NB4 (cell line): ENCODE data around the gene DOCK2.

Experiments
- MYC ChIP-seq: IDR thresholded peaks from 2 replicates; pipeline ENCODE4 v1.6.1; 2011; ENCODE audit warnings: low read depth, low read length
- POLR2A ChIP-seq: IDR thresholded peaks from 2 replicates; pipeline ENCODE4 v1.6.1; 2011; ENCODE audit warnings: mild to moderate bottlenecking; ENCODE audit not compliant: insufficient read length; ENCODE audit errors: extremely low read depth
- TF ChIP-seq, protein P1 (sequence below): IDR thresholded peaks from one replicate; pipeline ENCODE4 v1.5.1; 2012; ENCODE audit warnings: low read depth, low read length
- TF ChIP-seq, protein P2 (sequence below): IDR thresholded peaks from 2 replicates; pipeline ENCODE4 v1.6.1; 2011; ENCODE audit warnings: low read depth, low read length

DNA sequence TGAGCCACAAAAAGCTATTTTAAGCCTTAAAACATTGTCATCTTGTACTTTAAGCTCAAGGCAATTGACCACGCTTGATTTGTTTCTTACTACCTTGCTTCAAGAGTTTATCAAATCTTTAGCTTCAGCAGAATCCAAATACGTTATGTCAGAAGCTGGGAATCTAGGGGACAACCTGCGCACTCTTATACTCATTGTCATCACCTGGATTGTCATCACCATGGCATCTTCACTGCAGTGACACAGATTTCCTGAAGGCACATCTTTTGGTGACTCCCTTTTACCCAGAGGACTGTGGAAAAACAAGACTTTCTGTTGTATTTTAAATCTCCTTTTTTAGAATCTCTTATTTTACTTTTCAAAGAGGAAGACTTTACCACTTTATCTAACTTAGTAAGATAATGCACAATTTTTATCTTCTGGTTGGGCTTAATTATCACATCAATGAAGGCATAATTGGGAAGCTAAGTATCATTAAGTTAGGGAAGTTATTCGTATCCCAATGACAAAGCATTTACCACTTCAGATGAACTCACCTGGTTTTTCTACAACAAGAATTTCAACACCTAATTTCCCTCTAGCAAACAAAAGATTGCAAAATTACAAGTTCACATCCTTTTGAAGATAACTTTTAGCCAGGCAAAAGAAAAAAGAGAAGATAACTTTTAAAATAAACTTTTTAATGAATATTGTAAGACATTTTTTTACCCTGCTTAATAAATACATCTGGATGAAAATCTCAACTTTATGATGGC, 162.0 kb downstream of the DOCK2 start:
- TF ChIP-seq, protein P1, sequence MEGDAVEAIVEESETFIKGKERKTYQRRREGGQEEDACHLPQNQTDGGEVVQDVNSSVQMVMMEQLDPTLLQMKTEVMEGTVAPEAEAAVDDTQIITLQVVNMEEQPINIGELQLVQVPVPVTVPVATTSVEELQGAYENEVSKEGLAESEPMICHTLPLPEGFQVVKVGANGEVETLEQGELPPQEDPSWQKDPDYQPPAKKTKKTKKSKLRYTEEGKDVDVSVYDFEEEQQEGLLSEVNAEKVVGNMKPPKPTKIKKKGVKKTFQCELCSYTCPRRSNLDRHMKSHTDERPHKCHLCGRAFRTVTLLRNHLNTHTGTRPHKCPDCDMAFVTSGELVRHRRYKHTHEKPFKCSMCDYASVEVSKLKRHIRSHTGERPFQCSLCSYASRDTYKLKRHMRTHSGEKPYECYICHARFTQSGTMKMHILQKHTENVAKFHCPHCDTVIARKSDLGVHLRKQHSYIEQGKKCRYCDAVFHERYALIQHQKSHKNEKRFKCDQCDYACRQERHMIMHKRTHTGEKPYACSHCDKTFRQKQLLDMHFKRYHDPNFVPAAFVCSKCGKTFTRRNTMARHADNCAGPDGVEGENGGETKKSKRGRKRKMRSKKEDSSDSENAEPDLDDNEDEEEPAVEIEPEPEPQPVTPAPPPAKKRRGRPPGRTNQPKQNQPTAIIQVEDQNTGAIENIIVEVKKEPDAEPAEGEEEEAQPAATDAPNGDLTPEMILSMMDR, result no peak
- TF ChIP-seq POLR2A (no peak), MYC (no peak)
- TF ChIP-seq, protein P2, sequence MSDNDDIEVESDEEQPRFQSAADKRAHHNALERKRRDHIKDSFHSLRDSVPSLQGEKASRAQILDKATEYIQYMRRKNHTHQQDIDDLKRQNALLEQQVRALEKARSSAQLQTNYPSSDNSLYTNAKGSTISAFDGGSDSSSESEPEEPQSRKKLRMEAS, result no peak
